Astrocyte of the cerebellum (primary cell): ENCODE measurements around the gene TMEM82.
"Not testable (repeated sequence)": the region's sequence is repeated elsewhere in the genome, so short reads cannot be mapped to it uniquely, and the experiment has no call there.

Experiments
- DNase-seq: peaks from one replicate; pipeline ENCODE4 v3.0.0-alpha.2; 2011; ENCODE audit warnings: low read depth
- H3K4me3 ChIP-seq: 2 replicates; pipeline ENCODE4 v1.5.1; 2011; ENCODE audit warnings: mild to moderate bottlenecking, low read depth, low read length, moderate library complexity
- CTCF ChIP-seq: IDR thresholded peaks from 2 replicates; pipeline ENCODE4 v1.5.1; 2012; ENCODE audit warnings: low read length, low read depth, moderate library complexity, mild to moderate bottlenecking; ENCODE audit errors: missing control alignments
- in situ Hi-C: cut with HindIII; loops from 2 replicates; pipeline ENCODE4 v1.10.0; 2017; ENCODE audit warnings: low sequenced_read_pairs

TMEM82 gene

GRCh38 chr1:15742339-15742801 is at the start of gene TMEM82:
Gene TMEM82, plus strand, starts transcription at chr1:15742499. Its CDS starts 61 bp downstream, at chr1:15742560.
- DNase-seq, result no peak
- H3K4me3 ChIP-seq, result no peak within 1 kb of the TSS
- no peak for TF ChIP-seq CTCF
- in situ Hi-C loops, result no loop called here

GRCh38 chr1:15693371-15693770 is 48.9 kb upstream of the TMEM82 start:
- H3K4me3 ChIP-seq, result no peak overlapping the region
- no peak for DNase-seq
- in situ Hi-C loops, result no loop called here
- no peak for TF ChIP-seq CTCF

GRCh38 chr1:15696956-15697521 is 45.3 kb upstream of the TMEM82 start:
- TF ChIP-seq CTCF, result no peak
- H3K4me3 ChIP-seq, result no peak overlapping the region
- in situ Hi-C loops, result no loop called here
- no peak for DNase-seq

GRCh38 chr1:15698201-15698600 is 44.1 kb upstream of the TMEM82 start:
- no peak overlapping the region for H3K4me3 ChIP-seq
- DNase-seq, result no peak
- in situ Hi-C loops, result no loop called here
- no peak for TF ChIP-seq CTCF

GRCh38 chr1:15699321-15699720 is 43.0 kb upstream of the TMEM82 start:
- DNase-seq, in situ Hi-C loops, H3K4me3 ChIP-seq: not testable (repeated sequence)

GRCh38 chr1:15700508-15700907 is 41.8 kb upstream of the TMEM82 start:
- in situ Hi-C loops, result no loop called here
- TF ChIP-seq CTCF, result no peak
- no peak overlapping the region for H3K4me3 ChIP-seq
- no peak for DNase-seq

GRCh38 chr1:15701784-15702183 is 40.5 kb upstream of the TMEM82 start:
- TF ChIP-seq CTCF, result no peak
- no peak for DNase-seq
- H3K4me3 ChIP-seq, result no peak overlapping the region

More at GRCh38 chr1:15701784-15702183, 40.5 kb upstream of the TMEM82 start:
- in situ Hi-C loops, result no loop called here
